ENCODE results near the gene RPP38. TPM values are rescaled to one million over a fixed set of nuclear protein-coding genes. Genes with fewer than 3 reads are reported as not detected.

Gene RPP38
- total RNA-seq, 2 experiments from 2014 or later, result 15.1 to 21.6 TPM

DNA sequence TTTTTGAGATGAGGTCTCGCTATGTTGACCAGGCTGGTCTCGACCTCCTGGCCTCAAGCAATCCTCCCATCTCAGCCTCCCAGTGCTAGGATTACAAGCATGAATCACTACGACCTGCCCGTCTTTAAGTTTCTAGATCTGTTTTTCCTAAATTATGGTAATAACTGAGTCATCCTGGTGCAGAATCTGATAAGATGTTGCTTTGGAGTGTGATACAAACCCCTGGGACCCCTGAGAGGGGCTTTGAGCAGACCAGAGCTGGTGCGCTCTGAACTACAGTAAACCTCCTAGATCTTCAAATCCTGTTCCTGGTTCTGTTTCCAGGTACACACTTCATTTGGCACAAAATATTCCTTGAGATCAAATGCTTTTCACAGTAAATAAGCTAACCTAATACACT, 34.2 kb downstream of the RPP38 start:
- no peak overlapping the region for H2AFZ ChIP-seq (ENCODE audit: low read length)
- DNase-seq (ENCODE audit: low spot score), result no peak
- TF ChIP-seq, protein P1, sequence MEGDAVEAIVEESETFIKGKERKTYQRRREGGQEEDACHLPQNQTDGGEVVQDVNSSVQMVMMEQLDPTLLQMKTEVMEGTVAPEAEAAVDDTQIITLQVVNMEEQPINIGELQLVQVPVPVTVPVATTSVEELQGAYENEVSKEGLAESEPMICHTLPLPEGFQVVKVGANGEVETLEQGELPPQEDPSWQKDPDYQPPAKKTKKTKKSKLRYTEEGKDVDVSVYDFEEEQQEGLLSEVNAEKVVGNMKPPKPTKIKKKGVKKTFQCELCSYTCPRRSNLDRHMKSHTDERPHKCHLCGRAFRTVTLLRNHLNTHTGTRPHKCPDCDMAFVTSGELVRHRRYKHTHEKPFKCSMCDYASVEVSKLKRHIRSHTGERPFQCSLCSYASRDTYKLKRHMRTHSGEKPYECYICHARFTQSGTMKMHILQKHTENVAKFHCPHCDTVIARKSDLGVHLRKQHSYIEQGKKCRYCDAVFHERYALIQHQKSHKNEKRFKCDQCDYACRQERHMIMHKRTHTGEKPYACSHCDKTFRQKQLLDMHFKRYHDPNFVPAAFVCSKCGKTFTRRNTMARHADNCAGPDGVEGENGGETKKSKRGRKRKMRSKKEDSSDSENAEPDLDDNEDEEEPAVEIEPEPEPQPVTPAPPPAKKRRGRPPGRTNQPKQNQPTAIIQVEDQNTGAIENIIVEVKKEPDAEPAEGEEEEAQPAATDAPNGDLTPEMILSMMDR (conservative IDR thresholded peaks at IDR 0.05; ENCODE audit: low read length), result no peak
- TF ChIP-seq EZH2phosphoT487 (IDR thresholded peaks at IDR 0.05; ENCODE audit: borderline replicate concordance, low read depth, low read length), result no peak
- H3K27ac ChIP-seq (ENCODE audit: low read depth, low read length, poor library complexity, severe bottlenecking), result no peak overlapping the region
- H3K9me3 ChIP-seq (ENCODE audit: low read length), result no peaks in the 10 kb centered on the region
- no peak overlapping the region for H3K4me2 ChIP-seq (ENCODE audit: low read length)
- H3K4me3 ChIP-seq (ENCODE audit: low read depth, low read length, poor library complexity, severe bottlenecking), result no peak overlapping the region
- H3K4me1 ChIP-seq (ENCODE audit: insufficient read depth, low read length, poor library complexity, severe bottlenecking), result no peaks in the 10 kb centered on the region
- no peaks in the 10 kb centered on the region for H3K36me3 ChIP-seq (ENCODE audit: insufficient read depth, low read length)
- ChIA-PET POLR2A (interaction anchor here (0.6 to 0.7 kb wide), 2 partner anchors 18 to 1872 kb away, joined by 3 read pairs; no protein-coding TSS in a partner anchor), CTCF (ENCODE audit: unreplicated experiment) (no interaction called here)
- H3K79me2 ChIP-seq (ENCODE audit: insufficient read depth, low read depth, low read length), result no peaks in the 10 kb centered on the region
- BruUV-seq (replicated peaks), result no TSS peak
- no peaks in the 10 kb centered on the region for H4K20me1 ChIP-seq (ENCODE audit: insufficient read depth, low read length)
- no peaks in the 10 kb centered on the region for H3K9me2 ChIP-seq (ENCODE audit: insufficient read depth, low read length)
- intact Hi-C loops (cut with micrococcal nuclease; ENCODE audit: unreplicated experiment), result no loop called here

DNA sequence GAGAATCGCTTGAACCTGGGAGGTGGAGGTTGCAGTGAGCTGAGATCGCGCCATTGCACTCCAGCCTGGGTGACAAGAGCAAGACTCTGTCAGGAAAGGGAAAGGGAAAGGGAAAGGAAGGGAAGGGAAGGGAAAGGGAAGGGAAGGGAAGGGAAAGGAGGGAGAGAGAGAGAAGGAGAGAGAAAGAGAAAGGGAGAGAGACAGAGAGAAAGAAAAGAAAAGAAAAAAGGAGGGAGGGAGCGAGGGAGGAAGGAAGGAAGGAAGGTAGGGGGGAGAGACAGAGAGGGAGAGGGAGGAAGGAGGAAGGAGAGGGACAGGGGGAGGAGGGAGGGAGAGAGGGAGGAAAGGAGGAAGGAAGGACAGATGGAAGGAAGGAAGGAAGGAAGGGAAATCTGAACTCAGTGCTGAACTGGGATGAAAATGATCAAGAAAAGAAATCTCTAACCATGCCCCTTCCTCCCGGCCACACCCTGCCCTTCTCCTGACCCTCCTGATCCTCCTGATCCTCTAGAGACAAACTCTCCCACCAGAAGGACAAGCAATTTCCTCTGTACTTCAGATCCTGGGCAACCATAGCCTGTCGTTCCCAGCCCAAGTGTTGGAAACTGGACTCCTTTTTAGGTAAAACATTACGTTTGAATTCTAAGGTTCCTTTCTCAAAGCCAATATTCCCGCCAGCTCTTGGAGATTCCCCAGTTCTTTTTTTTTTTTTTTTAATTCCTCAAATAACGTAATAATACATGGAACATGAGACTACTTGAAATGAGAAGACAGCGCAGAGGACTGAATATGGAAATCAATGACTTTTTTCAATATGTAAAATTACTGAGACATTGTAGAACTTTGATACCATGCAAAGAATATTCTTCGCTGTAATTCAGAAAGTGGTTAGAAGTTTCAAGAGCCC, 39.2 kb downstream of the RPP38 start:
- POLR2A ChIA-PET, result interaction anchor here (0.7 kb wide), 1 partner anchor 711 kb away, joined by 4 read pairs; no protein-coding TSS in a partner anchor

More for the DNA sequence above, 39.2 kb downstream of the RPP38 start:
- Histone ChIP-seq H3K4me2 (ENCODE audit: low read length) (no peak overlapping the region), H3K36me3 (ENCODE audit: insufficient read depth, low read length) (no peaks in the 10 kb centered on the region), H3K79me2 (ENCODE audit: insufficient read depth, low read depth, low read length) (no peaks in the 10 kb centered on the region), H3K27ac (ENCODE audit: low read depth, low read length, poor library complexity, severe bottlenecking) (no peak overlapping the region), H3K9me3 (ENCODE audit: low read length) (no peaks in the 10 kb centered on the region), H3K9me2 (ENCODE audit: insufficient read depth, low read length) (no peaks in the 10 kb centered on the region), H3K4me1 (ENCODE audit: insufficient read depth, low read length, poor library complexity, severe bottlenecking) (no peaks in the 10 kb centered on the region), H2AFZ (ENCODE audit: low read length) (no peak overlapping the region), H4K20me1 (ENCODE audit: insufficient read depth, low read length) (no peaks in the 10 kb centered on the region), H3K4me3 (ENCODE audit: low read depth, low read length, poor library complexity, severe bottlenecking) (no peak overlapping the region)
- intact Hi-C loops (cut with micrococcal nuclease; ENCODE audit: unreplicated experiment), result no loop called here
- no TSS peak for BruUV-seq (replicated peaks)
- DNase-seq (ENCODE audit: low spot score), result no peak
- CTCF ChIA-PET (ENCODE audit: unreplicated experiment), result no interaction called here
- TF ChIP-seq EZH2phosphoT487 (IDR thresholded peaks at IDR 0.05; ENCODE audit: borderline replicate concordance, low read depth, low read length), result no peak
- TF ChIP-seq, protein P1 (conservative IDR thresholded peaks at IDR 0.05; ENCODE audit: low read length), result no peak

Data from OCI-LY7 (cell line).